NCI-H187 (cell line): ENCODE results near the gene FAM89B.
A peak's percentile ranks its signal among the peaks of the same experiment; 100 is the strongest.

ENCODE experiments used
- DNase-seq, 2 experiments: peaks; one replicate each; lab custom pipeline; 2025; lab: John Stamatoyannopoulos, UW

Gene FAM89B

GRCh38 chr11:65610404-65610803, 38.1 kb downstream of the FAM89B start:
- DNase-seq, result no peak

DNA sequence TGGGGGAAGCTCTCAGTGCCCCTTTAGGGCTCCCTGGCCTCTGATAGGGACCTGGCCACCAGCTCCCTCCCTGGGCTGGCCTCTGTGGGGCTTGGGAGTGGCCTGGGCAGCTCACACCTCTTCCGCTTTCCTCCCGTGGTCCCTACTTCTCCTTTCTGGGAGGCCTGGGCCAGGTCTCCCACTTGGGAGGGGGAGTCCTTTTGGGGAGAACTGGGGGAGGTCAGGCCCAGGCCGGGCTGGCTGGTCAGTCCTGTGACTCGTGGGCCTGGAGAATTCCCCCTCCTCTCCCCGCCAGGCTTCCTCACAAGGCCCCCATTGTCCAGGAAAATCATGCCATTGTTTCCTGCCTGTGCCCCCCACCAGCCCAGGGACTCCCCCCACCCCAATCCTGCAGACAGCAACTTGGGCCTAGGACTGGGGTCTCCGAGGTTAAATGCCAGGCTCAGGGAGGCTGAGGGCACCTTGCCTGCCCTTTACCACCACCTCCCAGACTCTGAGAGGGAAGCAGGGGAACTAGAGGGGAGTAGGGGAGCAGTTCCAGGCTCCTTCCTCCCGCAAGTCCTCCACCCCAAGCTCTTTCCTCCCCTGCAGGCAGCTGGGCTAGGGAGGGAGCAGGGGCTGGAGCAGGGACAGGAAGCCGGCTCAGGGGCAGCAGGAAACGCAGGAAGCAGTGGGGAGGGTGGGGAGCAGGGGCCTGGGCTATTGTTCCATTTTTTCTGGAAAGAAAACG, 38.9 kb downstream of the FAM89B start:
- DNase-seq, result no peak

GRCh38 chr11:65611758-65612603, 39.6 kb downstream of the FAM89B start:
- no peak for DNase-seq

- DNase-seq, result no peak
These were observed 40.4 kb downstream of the FAM89B start for GRCh38 chr11:65612691-65613090.

GRCh38 chr11:65613091-65613928, 41.0 kb downstream of the FAM89B start:
- DNase-seq, result no peak

DNA sequence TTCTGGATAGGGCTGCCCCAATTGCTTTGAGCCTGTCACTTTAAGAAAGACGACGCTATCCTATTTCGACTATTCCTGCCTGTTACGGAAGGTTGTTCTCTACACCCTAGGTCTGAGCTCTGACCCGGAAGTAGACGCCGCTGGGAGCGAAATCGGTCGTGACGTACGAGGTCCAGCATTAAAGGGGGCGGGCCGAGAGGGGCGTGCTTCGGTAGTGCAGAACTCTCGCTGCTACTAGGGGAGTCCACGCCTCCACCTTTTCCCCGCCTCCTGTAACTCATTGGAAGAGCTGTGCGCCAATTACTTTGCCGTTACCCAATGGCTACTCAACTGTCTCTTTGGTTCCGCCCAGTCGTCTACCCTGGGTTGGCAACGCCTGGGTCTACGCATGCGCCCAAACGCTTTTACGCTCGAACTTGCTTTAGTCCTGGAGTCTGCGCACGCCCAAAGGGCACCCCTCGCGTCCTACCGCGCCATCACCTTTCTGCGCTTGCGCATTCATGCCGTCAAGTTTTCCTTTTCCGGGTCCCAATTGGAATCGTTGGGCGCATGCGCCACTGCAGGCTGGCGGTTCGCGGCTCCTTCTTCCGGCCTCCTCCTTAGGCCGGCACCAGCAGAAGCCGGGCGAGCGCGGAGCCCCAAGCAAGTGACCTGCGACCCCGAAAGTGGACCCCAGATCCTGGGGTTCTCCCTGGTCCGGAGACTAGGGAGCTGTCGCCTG, 43.1 kb downstream of the FAM89B start, which contains the start of gene PCNX3:
TSS of gene PCNX3 (plus strand) at position 548 of the 721 bp plus-strand sequence. CDS start 536 bp downstream, outside the sequence.
- peak; percentile 99 to 100 for DNase-seq

- DNase-seq, result no peak
These were observed 43.7 kb downstream of the FAM89B start for GRCh38 chr11:65615950-65616574.

GRCh38 chr11:65616575-65617001, 44.2 kb downstream of the FAM89B start:
- DNase-seq, result no peak

DNA sequence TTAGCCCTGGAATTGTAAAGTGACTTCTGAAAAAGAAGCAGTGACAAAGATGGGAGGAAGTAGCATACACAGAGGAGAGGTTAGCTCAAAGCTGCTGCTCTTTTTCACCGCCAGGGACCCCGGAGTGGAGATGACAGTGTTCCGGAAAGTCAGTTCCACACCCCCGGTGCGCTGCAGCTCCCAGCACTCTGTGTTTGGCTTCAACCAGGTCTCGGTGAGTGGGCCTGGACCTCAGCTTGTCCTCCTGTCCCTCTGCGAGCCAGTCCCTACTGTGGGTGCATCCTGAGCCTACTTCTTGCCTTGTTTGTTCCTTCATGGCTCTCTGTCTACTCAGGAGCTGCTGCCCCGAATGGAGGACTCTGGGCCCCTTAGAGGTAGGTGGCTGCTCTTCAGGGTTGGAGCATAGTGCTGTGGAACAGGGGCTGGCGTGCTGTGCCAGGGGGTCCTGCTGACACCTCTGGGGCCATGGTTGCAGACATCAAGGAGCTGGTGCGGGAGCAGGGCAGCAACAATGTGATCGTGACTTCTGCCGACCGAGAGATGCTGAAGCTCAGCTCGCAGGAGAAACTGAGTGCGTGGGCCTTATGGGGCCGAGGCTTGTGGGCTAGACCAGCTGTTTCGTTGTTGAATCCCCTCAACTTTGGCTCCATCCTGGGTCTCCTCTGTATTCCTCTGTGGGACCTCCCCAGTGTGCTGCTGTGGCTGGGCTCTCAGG, 45.0 kb downstream of the FAM89B start:
- no peak for DNase-seq

DNA sequence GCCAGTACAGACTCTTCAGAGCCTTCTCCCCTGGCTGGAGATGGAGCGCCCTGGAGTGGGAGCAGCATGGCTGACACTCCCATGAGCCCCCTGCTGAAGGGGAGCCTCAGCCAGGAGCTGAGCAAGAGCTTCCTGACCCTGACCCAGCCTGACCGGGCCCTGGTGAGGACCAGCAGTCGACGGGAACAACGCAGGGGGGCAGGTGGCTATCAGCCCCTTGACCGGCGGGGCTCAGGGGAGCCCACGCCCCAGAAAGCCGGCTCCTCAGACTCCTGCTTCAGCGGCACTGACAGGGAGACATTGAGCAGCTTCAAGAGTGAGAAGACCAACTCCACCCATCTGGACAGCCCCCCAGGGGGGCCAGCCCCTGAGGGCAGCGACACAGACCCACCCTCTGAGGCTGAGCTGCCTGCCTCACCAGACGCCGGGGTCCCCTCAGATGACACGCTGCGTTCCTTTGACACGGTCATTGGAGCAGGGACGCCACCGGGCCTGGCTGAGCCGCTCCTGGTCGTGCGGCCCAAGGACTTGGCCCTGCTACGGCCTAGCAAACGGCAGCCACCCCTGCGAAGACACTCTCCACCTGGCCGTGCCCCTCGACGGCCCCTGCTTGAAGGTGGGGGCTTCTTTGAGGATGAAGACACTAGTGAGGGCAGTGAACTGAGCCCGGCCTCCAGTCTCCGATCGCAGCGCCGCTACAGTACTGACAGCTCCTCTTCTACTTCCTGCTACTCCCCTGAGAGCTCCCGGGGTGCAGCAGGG, 45.8 kb downstream of the FAM89B start:
- no peak for DNase-seq

DNA sequence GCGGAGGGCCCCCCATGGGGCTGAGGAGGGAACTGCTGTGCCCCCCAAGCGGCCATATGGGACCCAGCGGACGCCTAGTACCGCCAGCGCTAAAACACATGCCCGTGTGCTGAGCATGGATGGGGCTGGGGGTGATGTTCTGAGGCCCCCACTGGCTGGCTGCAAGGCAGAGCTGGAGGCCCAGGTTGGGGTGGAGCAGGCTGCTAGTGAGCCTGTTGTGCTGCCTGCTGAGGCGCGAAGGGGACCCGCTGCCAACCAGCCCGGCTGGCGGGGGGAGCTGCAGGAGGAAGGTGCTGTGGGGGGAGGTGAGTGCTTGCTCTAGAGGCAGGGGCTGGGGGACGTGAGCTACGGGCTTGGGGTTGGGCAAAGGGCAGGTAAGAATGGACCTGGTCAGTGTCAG, 46.4 kb downstream of the FAM89B start:
- DNase-seq, result no peak

GRCh38 chr11:65619281-65619928, 47.1 kb downstream of the FAM89B start:
- DNase-seq, result no peak

GRCh38 chr11:65620666-65621065, 48.3 kb downstream of the FAM89B start:
- no peak for DNase-seq

DNA sequence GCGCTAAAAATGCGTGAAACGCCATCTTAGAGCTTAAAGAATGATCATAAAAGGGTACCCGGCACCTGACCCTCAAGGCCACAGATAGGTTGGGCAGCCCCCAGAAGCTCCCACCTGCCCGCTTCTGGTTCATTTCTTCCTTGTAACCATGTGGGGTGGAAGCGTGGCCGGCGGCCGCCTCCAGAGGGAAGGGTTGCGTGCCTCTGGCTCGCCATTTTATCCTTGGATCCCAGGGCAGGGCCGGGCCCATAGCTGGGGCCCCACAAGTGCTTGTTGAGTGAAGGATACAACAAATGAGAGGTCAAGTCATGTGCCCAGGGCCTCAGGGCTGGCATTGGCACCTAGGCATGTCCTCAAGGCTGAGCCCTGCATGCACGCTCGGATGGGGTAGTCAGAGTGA, 49.1 kb downstream of the FAM89B start:
- DNase-seq, result no peak

GRCh38 chr11:65622011-65622410, 49.7 kb downstream of the FAM89B start:
- no peak for DNase-seq

- no peak for DNase-seq
These were observed 50.8 kb downstream of the FAM89B start for GRCh38 chr11:65623177-65623576.
